ENCODE results near the gene MGAT4B. TPM values are rescaled to one million over a fixed set of nuclear protein-coding genes. Genes with fewer than 3 reads are reported as not detected.

Gene MGAT4B
- total RNA-seq, 1 experiment from 2014 or later = 148 TPM

DNA sequence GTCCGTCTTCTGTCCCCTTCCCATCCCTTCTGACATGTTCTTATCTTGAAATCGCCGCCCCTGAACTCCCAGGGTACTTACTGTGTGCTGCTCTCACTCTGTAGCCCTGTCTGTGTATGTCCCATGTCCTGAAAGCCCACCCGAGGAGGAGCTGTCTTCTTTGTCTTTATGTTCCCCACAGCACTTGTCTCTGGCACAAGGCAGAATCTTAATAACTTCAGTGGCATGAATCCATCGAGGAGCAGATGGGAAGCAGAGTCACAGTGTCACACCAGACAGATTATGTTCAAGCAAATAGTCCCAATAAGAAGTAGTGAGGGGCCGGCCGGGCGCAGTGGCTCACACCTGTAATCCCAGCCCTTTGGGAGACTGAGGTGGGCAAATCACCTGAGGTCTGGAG, 42.6 kb downstream of the MGAT4B start (continued):
- TF ChIP-seq, protein P1, sequence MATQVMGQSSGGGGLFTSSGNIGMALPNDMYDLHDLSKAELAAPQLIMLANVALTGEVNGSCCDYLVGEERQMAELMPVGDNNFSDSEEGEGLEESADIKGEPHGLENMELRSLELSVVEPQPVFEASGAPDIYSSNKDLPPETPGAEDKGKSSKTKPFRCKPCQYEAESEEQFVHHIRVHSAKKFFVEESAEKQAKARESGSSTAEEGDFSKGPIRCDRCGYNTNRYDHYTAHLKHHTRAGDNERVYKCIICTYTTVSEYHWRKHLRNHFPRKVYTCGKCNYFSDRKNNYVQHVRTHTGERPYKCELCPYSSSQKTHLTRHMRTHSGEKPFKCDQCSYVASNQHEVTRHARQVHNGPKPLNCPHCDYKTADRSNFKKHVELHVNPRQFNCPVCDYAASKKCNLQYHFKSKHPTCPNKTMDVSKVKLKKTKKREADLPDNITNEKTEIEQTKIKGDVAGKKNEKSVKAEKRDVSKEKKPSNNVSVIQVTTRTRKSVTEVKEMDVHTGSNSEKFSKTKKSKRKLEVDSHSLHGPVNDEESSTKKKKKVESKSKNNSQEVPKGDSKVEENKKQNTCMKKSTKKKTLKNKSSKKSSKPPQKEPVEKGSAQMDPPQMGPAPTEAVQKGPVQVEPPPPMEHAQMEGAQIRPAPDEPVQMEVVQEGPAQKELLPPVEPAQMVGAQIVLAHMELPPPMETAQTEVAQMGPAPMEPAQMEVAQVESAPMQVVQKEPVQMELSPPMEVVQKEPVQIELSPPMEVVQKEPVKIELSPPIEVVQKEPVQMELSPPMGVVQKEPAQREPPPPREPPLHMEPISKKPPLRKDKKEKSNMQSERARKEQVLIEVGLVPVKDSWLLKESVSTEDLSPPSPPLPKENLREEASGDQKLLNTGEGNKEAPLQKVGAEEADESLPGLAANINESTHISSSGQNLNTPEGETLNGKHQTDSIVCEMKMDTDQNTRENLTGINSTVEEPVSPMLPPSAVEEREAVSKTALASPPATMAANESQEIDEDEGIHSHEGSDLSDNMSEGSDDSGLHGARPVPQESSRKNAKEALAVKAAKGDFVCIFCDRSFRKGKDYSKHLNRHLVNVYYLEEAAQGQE (IDR thresholded peaks at IDR 0.05; ENCODE audit: low read depth) = no peak
- TF ChIP-seq, protein P2, sequence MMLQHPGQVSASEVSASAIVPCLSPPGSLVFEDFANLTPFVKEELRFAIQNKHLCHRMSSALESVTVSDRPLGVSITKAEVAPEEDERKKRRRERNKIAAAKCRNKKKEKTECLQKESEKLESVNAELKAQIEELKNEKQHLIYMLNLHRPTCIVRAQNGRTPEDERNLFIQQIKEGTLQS (IDR thresholded peaks at IDR 0.05) = no peak
- TF ChIP-seq POLR2A (IDR thresholded peaks at IDR 0.05; ENCODE audit: borderline replicate concordance, extremely low read depth, insufficient read depth, insufficient read length) = no peak
- no peak for TF ChIP-seq EZH2 (IDR thresholded peaks at IDR 0.05)
- TF ChIP-seq EGR1 (IDR thresholded peaks at IDR 0.05; ENCODE audit: low read depth) = no peak
- TF ChIP-seq ZNF274 (IDR thresholded peaks at IDR 0.05; ENCODE audit: low read depth, low read length) = no peak
- TF ChIP-seq SIN3A (IDR thresholded peaks at IDR 0.05; ENCODE audit: low read depth) = no peak
- TF ChIP-seq, protein P3, sequence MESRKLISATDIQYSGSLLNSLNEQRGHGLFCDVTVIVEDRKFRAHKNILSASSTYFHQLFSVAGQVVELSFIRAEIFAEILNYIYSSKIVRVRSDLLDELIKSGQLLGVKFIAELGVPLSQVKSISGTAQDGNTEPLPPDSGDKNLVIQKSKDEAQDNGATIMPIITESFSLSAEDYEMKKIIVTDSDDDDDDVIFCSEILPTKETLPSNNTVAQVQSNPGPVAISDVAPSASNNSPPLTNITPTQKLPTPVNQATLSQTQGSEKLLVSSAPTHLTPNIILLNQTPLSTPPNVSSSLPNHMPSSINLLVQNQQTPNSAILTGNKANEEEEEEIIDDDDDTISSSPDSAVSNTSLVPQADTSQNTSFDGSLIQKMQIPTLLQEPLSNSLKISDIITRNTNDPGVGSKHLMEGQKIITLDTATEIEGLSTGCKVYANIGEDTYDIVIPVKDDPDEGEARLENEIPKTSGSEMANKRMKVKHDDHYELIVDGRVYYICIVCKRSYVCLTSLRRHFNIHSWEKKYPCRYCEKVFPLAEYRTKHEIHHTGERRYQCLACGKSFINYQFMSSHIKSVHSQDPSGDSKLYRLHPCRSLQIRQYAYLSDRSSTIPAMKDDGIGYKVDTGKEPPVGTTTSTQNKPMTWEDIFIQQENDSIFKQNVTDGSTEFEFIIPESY (IDR thresholded peaks at IDR 0.05; ENCODE audit: extremely low read depth, insufficient replicate concordance, low read length) = no peak

Measured in HCT116 (cell line).